Measurements from ENCODE around the gene CCDC138.

Gene CCDC138

GRCh38 chr2:108878276-108878675 is 91.7 kb downstream of the CCDC138 start:
- TF ChIP-seq CTCF (IDR thresholded peaks at IDR 0.05; ENCODE audit: insufficient read depth, low read length, poor library complexity, severe bottlenecking): no peak
- Histone ChIP-seq H3K36me3 (ENCODE audit: control insufficient read depth, insufficient read depth, low read length) (no peaks in the 10 kb centered on the region), H3K27me3 (replicated peaks; ENCODE audit: control insufficient read depth, insufficient read depth, low read length) (no peaks in the 10 kb centered on the region), H3K4me3 (replicated peaks; ENCODE audit: low read depth, low read length) (no peak overlapping the region)
- no peak for DNase-seq (ENCODE audit: extremely low read depth, insufficient read length)

DNA sequence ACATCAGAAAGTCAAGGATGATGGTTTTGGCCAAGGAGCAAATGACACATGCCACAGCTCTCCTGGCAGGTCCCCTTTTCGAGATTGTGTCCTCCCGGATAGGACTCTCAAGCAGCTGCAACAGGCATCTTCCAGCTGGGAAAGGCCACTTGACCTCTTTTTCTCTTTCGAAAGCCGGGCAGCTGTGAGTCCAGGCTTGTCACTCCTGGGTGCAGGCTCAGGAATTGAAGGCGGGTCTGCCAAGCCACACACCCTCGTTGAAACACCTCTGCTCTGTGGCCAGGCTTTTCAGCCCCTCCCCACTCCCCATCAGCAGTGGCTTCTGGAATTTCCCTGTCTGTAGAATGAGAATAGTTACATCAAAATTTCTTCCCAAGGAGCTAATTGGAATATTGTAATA is 98.0 kb downstream of the CCDC138 start:
- Histone ChIP-seq H3K36me3 (ENCODE audit: control insufficient read depth, insufficient read depth, low read length) (no peaks in the 10 kb centered on the region), H3K4me3 (replicated peaks; ENCODE audit: low read depth, low read length) (no peak overlapping the region), H3K27me3 (replicated peaks; ENCODE audit: control insufficient read depth, insufficient read depth, low read length) (no peaks in the 10 kb centered on the region)
- no peak for DNase-seq (ENCODE audit: extremely low read depth, insufficient read length)
- TF ChIP-seq CTCF (IDR thresholded peaks at IDR 0.05; ENCODE audit: insufficient read depth, low read length, poor library complexity, severe bottlenecking): no peak

DNA sequence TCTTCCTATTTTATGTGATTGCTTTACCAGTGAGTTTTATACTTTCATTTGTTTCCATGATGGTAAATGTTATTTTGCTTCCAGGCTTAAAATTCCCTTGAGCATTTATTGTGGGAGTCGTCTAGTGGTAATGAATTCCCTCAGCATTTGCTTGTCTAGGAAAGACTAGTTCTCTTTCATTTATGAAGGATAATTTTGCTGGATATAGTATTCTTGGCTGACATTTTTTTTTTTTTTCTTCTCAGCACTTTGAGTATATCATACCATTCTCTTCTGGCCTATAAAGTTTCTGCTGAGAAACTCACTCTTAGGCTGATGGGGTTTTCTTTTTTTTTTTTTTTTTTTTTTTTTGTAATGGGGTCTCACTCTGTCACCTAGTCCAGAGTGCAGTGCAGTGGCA is 103.3 kb downstream of the CCDC138 start:
- DNase-seq (ENCODE audit: extremely low read depth, insufficient read length): no peak
- Histone ChIP-seq H3K36me3 (ENCODE audit: control insufficient read depth, insufficient read depth, low read length) (no peaks in the 10 kb centered on the region; the same call in 1 of the 2 replicates), H3K4me3 (replicated peaks; ENCODE audit: low read depth, low read length) (no peak overlapping the region), H3K27me3 (replicated peaks; ENCODE audit: control insufficient read depth, insufficient read depth, low read length) (no peaks in the 10 kb centered on the region)
- TF ChIP-seq CTCF (IDR thresholded peaks at IDR 0.05; ENCODE audit: insufficient read depth, low read length, poor library complexity, severe bottlenecking): no peak

GRCh38 chr2:108893277-108893676 is 106.7 kb downstream of the CCDC138 start:
- TF ChIP-seq CTCF (IDR thresholded peaks at IDR 0.05; ENCODE audit: insufficient read depth, low read length, poor library complexity, severe bottlenecking): no peak
- Histone ChIP-seq H3K36me3 (ENCODE audit: control insufficient read depth, insufficient read depth, low read length) (no peaks in the 10 kb centered on the region; the same call in 1 of the 2 replicates), H3K4me3 (replicated peaks; ENCODE audit: low read depth, low read length) (no peak overlapping the region), H3K27me3 (replicated peaks; ENCODE audit: control insufficient read depth, insufficient read depth, low read length) (no peaks in the 10 kb centered on the region)
- DNase-seq (ENCODE audit: extremely low read depth, insufficient read length): no peak

- Histone ChIP-seq H3K27me3 (replicated peaks; ENCODE audit: control insufficient read depth, insufficient read depth, low read length) (no peaks in the 10 kb centered on the region), H3K36me3 (ENCODE audit: control insufficient read depth, insufficient read depth, low read length) (no peaks in the 10 kb centered on the region; the same call in 1 of the 2 replicates), H3K4me3 (replicated peaks; ENCODE audit: low read depth, low read length) (no peak overlapping the region)
- no peak for DNase-seq (ENCODE audit: extremely low read depth, insufficient read length)
- no peak for TF ChIP-seq CTCF (IDR thresholded peaks at IDR 0.05; ENCODE audit: insufficient read depth, low read length, poor library complexity, severe bottlenecking)
These were observed 108.2 kb downstream of the CCDC138 start for GRCh38 chr2:108894766-108895165.

- Histone ChIP-seq H3K36me3 (ENCODE audit: control insufficient read depth, insufficient read depth, low read length) (no peaks in the 10 kb centered on the region; the same call in 1 of the 2 replicates), H3K4me3 (replicated peaks; ENCODE audit: low read depth, low read length) (no peak overlapping the region), H3K27me3 (replicated peaks; ENCODE audit: control insufficient read depth, insufficient read depth, low read length) (no peaks in the 10 kb centered on the region)
- no peak for TF ChIP-seq CTCF (IDR thresholded peaks at IDR 0.05; ENCODE audit: insufficient read depth, low read length, poor library complexity, severe bottlenecking)
- no peak for DNase-seq (ENCODE audit: extremely low read depth, insufficient read length)
These were observed 108.6 kb downstream of the CCDC138 start for GRCh38 chr2:108895188-108895587.

Measured in GM06990 (cell line).